Iris pigment epithelial cell (primary cell): ENCODE data around the gene CAPN10.
A peak's percentile ranks its signal among the peaks of the same experiment; 100 is the strongest.

Source experiments
- DNase-seq: peaks from one replicate; pipeline ENCODE4 v3.0.0-alpha.2; 2011; ENCODE audit warnings: low read depth

CAPN10 gene

DNA sequence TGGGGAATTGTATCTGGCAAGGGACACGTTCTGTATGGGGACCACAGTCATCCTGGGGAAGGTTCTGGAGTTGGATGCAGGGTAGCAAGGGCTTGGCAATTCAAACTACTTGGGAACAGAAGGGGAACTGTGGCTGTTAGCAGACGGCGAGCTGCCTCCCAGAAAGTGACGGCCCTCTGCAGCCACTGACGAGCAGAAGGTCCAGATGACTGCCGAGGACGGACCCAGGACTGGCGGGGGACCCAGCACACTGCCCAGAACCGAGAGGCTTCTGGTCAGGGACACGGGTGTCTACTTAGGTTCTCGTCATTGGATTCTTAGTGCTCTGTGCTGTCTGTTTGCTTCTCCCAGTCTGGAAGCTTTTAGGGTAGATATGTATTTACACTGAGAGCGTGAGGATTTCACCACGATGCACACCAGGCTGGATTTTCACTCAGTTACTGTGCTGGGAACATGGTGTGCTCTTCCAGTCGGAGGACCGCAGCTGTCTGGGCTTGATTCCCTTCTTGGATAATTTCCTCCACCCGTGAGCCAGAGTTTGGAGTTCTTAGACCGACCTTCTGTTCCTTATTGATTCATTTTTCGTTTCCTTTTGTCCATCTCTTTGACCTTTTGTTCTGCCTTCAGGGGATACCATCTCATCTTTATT is 52.1 kb downstream of the CAPN10 start:
- DNase-seq: no peak

DNA sequence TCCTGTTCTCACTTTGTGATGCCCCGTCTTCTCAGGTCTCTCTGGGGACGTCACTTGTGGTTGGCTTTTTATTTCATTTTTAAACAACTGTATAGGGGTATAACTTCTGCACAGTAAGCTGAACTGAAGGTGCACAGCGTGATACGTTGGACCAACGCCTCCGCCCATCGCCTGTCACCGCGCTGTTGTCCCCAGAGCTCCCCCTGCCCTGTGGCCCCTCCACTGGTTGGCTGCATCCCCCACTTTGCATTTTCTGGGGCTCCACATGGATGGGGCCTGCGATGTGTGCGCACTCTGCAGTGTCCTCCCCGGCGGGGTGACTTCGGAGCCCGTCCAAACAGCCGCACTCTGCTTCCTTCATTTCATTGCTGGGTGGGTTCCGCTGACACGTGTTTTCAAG is 53.0 kb downstream of the CAPN10 start:
- DNase-seq: no peak

DNA sequence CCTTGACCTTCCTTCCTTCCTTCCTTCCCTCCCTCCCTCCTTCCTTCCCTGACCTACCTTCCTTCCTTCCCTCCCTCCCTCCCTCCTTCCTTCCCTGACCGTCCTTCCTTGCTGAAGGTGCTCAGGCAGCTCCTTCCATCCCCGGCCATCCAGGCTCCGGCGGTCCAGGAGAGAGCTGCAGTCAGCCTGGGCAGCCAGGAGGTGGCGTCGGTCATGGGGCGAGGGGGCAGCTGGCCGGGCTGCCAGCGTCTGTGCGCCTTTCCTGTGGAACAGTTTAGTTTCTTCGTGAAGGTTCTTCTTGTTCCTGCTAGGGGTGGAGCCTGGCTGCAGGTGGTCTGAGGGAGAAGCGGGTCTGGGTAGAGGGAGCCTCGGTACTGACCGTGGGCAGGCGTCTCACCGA is 54.4 kb downstream of the CAPN10 start:
- peak; percentile 44 for DNase-seq

DNA sequence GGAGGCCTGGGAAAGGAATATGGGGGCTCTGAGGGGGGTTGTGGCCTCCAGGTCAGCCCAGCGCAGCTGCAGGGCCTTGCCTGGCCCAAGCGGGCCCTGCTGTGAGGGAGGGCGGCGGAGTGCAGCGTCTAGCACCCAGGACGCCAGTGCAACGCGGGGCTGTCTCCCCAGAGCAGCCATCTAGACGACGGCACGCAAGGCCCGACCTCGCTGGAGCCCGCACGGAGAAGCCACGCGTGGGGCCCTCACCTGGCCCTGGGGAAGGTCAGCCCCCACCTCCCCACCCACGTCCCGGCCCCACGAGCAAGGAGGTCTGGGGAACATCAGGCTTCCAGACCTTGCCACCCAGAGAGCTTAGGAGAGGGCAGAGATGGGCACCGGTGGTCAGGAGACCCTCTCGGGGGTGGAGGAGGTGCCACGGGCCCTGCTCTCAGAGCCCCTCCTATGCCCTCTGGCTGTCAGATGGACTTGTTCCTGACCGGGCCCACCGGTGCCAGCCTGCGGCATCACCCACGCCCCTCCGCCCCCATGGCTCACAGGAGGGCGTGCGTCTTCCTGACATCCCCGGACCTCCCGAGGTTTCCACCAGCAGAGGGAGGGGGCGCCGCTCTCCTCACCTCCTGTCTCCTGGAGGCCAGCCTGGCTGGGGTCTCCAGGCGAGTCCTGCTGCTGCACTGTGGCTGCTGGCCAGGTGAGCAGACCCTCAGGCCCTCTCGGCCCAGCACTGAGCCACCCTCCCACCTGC is 55.7 kb downstream of the CAPN10 start:
- DNase-seq: no peak

DNA sequence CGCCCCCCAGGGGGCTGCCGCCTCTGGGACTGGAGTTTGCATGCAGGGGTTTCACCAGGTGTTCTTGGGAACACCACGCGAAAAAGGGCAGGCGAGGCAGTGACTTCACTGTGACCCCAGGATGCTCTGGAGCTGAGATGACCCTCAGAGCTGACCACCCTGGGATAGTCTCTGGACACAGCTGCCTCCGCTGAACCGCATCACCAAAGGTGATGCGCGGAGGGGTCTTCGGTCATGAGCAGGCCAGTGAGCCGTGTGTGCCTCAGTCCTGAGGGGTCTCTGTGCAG is 56.2 kb downstream of the CAPN10 start:
- DNase-seq: no peak

DNA sequence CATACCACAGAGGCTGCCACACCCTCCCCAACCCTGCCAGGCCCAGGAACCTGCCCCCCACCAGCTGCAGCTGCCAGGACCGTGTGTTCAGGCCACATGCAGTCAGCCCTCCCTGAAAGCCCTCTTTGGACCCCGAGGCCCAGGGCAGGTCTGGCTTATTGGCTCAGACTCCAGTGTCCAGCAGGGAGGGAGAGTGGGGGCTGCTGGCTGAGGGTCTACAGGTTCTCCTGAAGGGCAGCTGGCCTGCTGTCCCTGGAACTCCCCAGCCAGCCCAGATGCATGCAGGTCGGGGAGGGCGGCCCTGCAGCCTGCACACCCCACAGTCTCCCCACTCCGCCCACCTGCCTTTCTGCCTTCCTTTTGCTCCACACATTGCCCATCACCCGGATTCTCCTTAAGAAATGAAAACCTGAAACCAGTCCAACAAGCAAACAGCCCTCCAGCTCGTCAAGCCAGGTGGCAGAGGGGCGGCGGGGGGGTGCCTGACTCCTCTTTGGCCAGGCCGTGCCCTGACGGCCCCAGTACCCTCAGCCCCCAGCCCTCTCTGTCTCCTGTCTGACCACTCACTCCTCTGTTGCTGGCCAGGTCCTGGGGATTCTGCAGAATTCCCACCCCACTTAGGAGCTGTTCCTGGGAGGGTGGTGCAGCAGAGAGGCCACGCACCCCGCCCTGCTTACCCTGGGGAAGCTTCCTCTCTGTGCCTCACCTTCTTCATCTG is 56.7 kb downstream of the CAPN10 start:
- no peak for DNase-seq

DNA sequence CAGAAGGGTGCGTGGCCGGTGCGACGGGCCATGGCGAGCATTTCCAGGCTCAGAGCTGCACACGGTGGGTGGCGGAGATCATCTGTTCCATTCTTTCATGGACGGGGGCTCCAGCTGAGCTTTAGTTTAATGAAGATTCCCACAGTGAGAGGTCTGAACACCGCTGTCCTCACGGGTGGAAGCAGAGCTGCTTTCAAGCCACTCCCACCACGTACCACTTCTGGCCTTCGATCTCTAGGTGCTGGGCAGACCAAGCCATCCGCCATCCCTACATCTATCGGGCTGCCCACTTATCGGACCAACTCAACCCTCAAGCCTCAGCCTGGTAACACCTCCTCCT is 57.2 kb downstream of the CAPN10 start:
- no peak for DNase-seq

DNA sequence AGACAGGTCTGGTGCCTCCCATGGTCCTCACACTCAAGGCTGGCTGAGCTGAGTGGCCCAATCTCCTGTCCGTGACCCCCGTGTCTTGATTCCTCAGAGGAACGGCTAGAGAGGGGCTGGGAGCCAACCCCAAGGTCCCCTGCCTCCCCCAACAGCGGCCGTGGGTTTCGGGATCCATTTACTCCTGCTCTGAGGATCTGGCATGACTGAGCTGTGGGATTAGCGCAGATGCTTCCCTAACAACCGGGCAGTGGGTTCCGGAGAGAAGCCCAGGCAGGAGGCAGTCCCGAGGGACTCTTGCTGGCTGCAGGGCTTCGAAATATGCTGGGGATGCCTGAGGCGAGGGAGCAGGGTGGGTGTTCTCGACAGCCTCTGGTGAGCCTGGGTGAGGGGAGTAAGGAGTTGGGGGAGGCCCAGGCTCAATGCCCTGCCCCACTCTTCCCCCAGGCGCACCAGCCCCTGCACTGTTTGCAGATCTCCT is 57.7 kb downstream of the CAPN10 start:
- no peak for DNase-seq

DNA sequence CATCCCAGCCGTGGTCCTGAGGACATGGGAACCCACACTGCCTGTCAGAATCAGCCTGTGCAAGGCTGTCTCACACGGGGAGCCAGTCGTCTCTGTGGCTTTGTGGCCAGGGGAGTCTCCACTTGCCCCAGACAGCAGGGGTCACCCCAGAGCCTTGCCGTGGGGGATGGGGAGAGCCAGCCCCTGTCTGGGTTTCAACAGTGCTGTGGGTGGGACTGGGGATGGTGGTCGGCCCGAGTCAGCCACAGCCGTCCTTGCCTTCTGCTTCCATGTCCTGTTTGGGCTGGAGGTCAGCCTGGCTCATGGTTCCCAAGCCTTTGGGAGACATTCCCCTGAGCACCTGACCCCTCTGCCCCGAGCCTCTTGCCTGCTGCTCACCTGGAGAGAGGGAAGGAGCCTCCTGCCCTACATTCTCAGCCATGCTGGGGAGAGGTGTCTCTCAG is 58.3 kb downstream of the CAPN10 start:
- DNase-seq: no peak

DNA sequence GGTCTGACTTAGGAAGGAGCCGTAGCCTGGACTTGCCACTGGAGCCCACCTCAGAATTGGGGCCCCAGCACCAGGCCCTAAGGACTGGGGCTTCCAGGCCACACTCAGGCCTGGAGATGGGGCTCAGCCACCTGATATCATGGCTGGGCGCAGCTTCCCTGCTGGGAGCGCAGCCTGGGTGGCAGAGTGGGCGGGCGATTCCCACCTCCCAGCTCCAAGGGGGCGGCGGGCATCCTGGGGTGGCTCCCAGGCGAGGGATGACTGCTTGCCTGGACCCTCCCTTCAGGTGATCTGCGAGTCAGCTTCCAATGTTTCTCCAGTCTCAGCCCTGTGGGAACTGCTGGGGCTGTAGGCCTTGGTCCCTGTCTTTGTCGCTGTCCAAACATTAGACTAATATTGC is 58.8 kb downstream of the CAPN10 start:
- DNase-seq: no peak

DNA sequence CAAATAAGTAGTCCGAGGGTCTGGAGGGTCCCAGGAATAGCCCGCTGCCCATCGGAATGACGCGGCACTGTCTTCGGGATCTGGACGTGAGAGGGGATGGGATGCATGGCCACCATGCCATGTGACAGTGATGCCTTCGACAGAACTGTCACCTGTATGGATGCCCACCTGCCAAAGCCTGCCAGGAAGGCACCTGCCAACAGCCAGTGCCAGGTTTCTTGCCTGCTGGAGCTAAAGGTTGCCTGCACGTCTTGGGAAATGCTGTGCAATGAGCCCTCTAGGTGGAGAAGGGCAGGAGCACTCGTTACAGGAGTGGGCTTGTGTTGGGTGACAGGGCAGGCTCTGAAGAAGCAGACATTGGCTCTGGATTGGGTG is 59.3 kb downstream of the CAPN10 start:
- no peak for DNase-seq

DNA sequence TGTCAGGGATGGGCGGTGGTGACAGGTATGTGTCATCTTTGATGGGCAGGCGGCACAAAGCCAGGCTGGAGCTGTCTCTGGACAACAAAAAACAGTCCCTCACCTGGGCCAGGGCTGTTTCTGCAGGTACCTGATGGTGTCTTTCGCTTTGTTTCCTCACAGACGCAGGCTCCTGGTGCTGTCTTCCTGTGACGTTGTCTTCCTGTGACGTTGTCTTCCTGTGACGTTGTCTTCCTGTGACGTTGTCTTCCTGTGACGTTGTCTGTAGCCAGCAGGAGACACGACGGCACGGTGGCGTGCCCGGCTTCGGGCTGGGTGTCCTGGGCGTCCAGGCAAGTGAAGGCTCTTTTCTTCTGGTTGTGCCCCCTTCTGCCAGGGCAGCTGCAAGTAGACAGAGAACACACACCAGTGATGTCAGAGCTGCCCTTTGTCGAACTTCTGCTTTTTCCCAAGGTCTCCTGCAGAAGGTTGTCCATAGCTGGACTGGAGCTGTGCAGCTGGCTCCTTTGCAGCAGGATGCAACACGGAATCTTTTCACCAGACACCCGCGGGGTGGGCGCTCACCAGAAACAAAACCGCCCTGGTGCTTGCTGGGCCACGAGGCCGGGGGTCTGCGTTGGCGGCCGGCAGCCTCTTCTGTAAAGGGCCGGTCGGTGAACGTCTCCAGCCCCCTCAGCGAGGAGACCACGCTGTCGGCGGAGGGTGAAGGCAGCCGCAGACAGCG is 59.8 kb downstream of the CAPN10 start:
- no peak for DNase-seq

DNA sequence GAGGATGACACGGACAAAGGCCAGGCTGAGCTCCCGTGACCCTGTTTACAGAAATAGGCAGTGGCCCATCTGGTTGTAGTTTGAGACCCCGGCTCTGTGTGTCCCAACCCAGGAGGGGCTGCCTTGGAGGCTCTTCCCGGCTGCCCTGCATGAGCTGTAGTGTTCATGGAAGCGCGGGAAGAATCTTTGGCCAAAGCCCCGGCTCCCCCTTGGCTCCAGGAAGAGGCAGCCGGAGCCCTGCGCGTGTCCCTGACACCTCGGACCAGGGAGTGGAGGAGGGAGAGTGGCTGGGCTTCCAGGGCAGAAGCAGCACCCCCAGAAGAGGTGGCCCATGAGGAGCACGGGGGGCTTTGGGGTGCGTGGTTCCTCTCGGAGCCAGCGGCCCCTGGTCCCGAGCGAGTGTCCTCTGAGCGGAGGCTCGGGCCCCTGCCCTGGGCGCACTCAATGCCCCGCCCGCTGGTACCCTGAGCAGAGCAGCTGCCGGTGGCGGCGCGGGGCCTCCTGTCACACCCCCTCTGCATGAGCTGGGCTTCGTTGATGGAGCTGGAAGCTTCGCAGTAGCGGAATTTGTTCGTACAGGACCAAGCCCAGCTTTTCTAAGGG is 60.5 kb downstream of the CAPN10 start:
- DNase-seq: no peak

DNA sequence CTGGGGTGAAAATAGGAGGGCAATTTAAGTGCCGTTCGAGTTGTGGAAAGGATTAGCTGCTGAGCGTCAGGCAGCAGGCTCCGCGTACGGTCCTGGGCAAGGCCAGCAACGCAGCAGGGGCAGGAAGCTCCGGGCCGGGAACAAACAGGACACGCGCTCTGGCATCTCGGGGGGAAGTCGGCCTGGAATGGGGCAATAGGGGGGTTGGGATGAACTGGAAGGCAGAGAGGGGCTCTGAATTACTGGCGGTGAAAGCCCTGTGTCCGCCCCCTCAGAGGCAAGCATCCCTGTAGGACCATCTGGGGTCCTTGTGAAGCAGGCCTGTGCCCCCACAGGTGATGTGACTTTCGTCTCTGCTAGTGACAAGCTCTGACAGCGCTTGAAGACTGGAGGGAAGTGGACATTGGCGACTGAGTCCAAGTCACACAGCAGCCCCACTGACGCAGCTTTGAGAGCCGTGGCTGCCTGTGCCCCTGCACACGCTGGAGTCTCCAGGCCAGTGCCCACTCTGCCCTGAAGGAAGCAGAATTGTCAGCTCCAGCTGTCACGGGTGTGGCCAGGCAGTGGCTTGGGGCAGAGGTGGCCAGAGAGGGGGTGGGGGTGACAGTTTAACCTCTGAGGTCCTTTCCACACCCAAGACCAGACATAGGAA is 61.1 kb downstream of the CAPN10 start:
- DNase-seq: no peak

DNA sequence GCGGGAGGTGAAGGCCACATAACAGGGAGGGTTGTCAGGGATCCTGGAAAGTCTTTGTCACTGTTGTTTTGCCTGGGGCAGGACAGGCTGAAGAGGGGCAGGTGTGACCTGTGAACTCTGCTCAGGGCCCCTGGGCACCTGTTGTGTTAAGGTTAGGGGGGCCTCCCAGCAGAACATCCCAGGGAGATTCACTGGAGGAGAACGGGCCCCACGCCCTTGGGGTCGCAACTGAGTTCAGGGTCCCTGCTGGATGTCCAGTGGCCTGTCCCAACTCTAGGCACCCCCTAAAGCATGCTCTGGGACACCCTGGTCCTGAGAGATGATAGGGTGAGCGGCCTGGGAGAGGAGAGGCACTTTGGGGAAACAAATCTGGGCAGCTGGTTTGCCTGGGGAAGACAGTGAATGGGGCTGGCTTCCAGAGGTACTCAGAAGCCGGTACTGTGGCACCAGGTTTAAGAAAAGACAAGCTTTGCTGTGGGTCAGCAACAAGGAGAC is 61.7 kb downstream of the CAPN10 start:
- DNase-seq: no peak
